ENCODE results near the gene SLC27A6. TPM values are rescaled to one million over a fixed set of nuclear protein-coding genes. Genes with fewer than 3 reads are reported as not detected.

The SLC27A6 gene
- total RNA-seq, 4 donors from 2014 or later: not detected

- DNase-seq (ENCODE audit: low spot score) (no peak), ATAC-seq (ENCODE audit: low FRiP score) (no peak)
- TF ChIP-seq, protein P1, sequence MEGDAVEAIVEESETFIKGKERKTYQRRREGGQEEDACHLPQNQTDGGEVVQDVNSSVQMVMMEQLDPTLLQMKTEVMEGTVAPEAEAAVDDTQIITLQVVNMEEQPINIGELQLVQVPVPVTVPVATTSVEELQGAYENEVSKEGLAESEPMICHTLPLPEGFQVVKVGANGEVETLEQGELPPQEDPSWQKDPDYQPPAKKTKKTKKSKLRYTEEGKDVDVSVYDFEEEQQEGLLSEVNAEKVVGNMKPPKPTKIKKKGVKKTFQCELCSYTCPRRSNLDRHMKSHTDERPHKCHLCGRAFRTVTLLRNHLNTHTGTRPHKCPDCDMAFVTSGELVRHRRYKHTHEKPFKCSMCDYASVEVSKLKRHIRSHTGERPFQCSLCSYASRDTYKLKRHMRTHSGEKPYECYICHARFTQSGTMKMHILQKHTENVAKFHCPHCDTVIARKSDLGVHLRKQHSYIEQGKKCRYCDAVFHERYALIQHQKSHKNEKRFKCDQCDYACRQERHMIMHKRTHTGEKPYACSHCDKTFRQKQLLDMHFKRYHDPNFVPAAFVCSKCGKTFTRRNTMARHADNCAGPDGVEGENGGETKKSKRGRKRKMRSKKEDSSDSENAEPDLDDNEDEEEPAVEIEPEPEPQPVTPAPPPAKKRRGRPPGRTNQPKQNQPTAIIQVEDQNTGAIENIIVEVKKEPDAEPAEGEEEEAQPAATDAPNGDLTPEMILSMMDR (IDR thresholded peaks at IDR 0.05): no peak
Observed at GRCh38 chr5:128973244-128973643, 8.0 kb downstream of the SLC27A6 start.

GRCh38 chr5:128974567-128974966, 9.3 kb downstream of the SLC27A6 start:
- ATAC-seq (ENCODE audit: low FRiP score) (no peak), DNase-seq (ENCODE audit: low spot score) (no peak)
- TF ChIP-seq, protein P1 (IDR thresholded peaks at IDR 0.05): no peak

GRCh38 chr5:128979761-128980160, 14.5 kb downstream of the SLC27A6 start:
- no peak for DNase-seq (ENCODE audit: low spot score)
- TF ChIP-seq, protein P1 (IDR thresholded peaks at IDR 0.05): no peak

GRCh38 chr5:128980917-128981316, 15.6 kb downstream of the SLC27A6 start:
- DNase-seq (ENCODE audit: low spot score): no peak
- TF ChIP-seq, protein P1 (IDR thresholded peaks at IDR 0.05): no peak
- no peak for ATAC-seq (ENCODE audit: low FRiP score)

More at GRCh38 chr5:128979761-128980160, 14.5 kb downstream of the SLC27A6 start:
- no peak for ATAC-seq (ENCODE audit: low FRiP score)

- ATAC-seq (ENCODE audit: low FRiP score) (no peak), DNase-seq (ENCODE audit: low spot score) (no peak)
- TF ChIP-seq, protein P1 (IDR thresholded peaks at IDR 0.05): no peak
Observed at GRCh38 chr5:128984480-128984879, 19.2 kb downstream of the SLC27A6 start.

GRCh38 chr5:128988476-128988875, 23.2 kb downstream of the SLC27A6 start:
- ATAC-seq (ENCODE audit: low FRiP score) (no peak), DNase-seq (ENCODE audit: low spot score) (no peak)
- TF ChIP-seq, protein P1 (IDR thresholded peaks at IDR 0.05): no peak

GRCh38 chr5:129001841-129002526, 36.7 kb downstream of the SLC27A6 start:
- TF ChIP-seq, protein P1 (IDR thresholded peaks at IDR 0.05): no peak
- ATAC-seq (ENCODE audit: low FRiP score) (no peak), DNase-seq (ENCODE audit: low spot score) (no peak)
